IMR-90 (cell line): ENCODE data around the gene MTIF2. TPM values are rescaled to one million over a fixed set of nuclear protein-coding genes. Genes with fewer than 3 reads are reported as not detected.
"Not testable (repeated sequence)": the region's sequence is repeated elsewhere in the genome, so short reads cannot be mapped to it uniquely, and the experiment has no call there.

Experiments used
- ATAC-seq: fragments of 200-7000 bp; cut with Tn5 transposase; 2 replicates; pipeline ENCODE4 v1.9.1; 2020; ENCODE audit warnings: low read depth, mild to moderate bottlenecking, moderate library complexity
- BruUV-seq: library from RNA; stranded (reverse); fragments of 400-500 nt; replicated peaks from 2 replicates; lab custom pipeline; 2021; lab: Mats Ljungman, UMichigan
- CTCF ChIA-PET: fragments of 300-600 bp; formaldehyde crosslinking; extraction: SDS; loops from one replicate; lab custom pipeline; 2021; ENCODE audit warnings: antibody characterized with exemption; lab: Yijun Ruan, JAX
- POLR2A ChIA-PET: fragments of 300-600 bp; sonication (Branson Sonifier 250); formaldehyde crosslinking; loops from one replicate; lab custom pipeline; 2022; ENCODE audit warnings: antibody characterized with exemption; ENCODE audit not compliant: unreplicated experiment; lab: Charles Lee
- DNase-seq: peaks from one replicate; pipeline ENCODE4 v3.0.0; 2013
- H2AFZ ChIP-seq: replicated peaks from 2 replicates; pipeline ENCODE3; 2013; ENCODE audit warnings: low read length, mild to moderate bottlenecking; ENCODE audit not compliant: poor library complexity
- H2AK5ac ChIP-seq: 2 replicates; pipeline ENCODE4 v1.6.1; 2013; ENCODE audit warnings: low read depth, low read length, inconsistent platforms
- H2AK9ac ChIP-seq: replicated peaks from 2 replicates; pipeline ENCODE3; 2013; ENCODE audit warnings: mild to moderate bottlenecking, low read depth, low read length, moderate library complexity; ENCODE audit not compliant: poor library complexity
- H2BK120ac ChIP-seq: 2 replicates; pipeline ENCODE4 v1.6.1; 2013; ENCODE audit warnings: low read depth, low read length, inconsistent platforms
- H2BK15ac ChIP-seq: 3 replicates; pipeline ENCODE4 v1.6.1; 2013; ENCODE audit warnings: low read depth, low read length, inconsistent platforms
- H2BK20ac ChIP-seq: 2 replicates; pipeline ENCODE4 v1.6.1; 2013; ENCODE audit warnings: low read depth, mild to moderate bottlenecking, inconsistent platforms, low read length, moderate library complexity
- H2BK5ac ChIP-seq: 2 replicates; pipeline ENCODE4 v1.6.1; 2013; ENCODE audit warnings: mild to moderate bottlenecking, low read depth, low read length, inconsistent platforms; ENCODE audit not compliant: poor library complexity, severe bottlenecking
- H3K14ac ChIP-seq: replicated peaks from 2 replicates; pipeline ENCODE4 v1.6.1; 2013; ENCODE audit warnings: low read depth, low read length, inconsistent platforms
- H3K18ac ChIP-seq: 2 replicates; pipeline ENCODE4 v1.6.1; 2013; ENCODE audit warnings: low read depth, low read length, control low read depth
- H3K23ac ChIP-seq: 2 replicates; pipeline ENCODE4 v1.6.1; 2013; ENCODE audit warnings: low read depth, low read length, inconsistent platforms
- H3K27ac ChIP-seq: 2 replicates; pipeline ENCODE4 v1.5.1; 2013; ENCODE audit warnings: mild to moderate bottlenecking, control low read depth, low read length; ENCODE audit not compliant: insufficient read depth
- H3K27me3 ChIP-seq: 2 replicates; pipeline ENCODE4 v1.6.1; 2013; ENCODE audit warnings: low read length; ENCODE audit not compliant: control insufficient read depth, insufficient read depth
- H3K36me3 ChIP-seq: 2 replicates; pipeline ENCODE4 v1.6.1; 2013; ENCODE audit warnings: low read length, mixed read lengths; ENCODE audit not compliant: control insufficient read depth, insufficient read depth
- H3K4ac ChIP-seq: 2 replicates; pipeline ENCODE4 v1.6.1; 2013; ENCODE audit warnings: low read depth, low read length, inconsistent platforms
- H3K4me1 ChIP-seq: 2 replicates; pipeline ENCODE4 v1.6.1; 2013; ENCODE audit warnings: low read length, mixed read lengths; ENCODE audit not compliant: control insufficient read depth, insufficient read depth
- H3K4me2 ChIP-seq: 2 replicates; pipeline ENCODE4 v1.6.1; 2013; ENCODE audit warnings: low read depth, mild to moderate bottlenecking, control low read depth, low read length, moderate library complexity
- H3K4me3 ChIP-seq: 2 replicates; pipeline ENCODE4 v1.5.1; 2013; ENCODE audit warnings: low read depth, mild to moderate bottlenecking, control low read depth, low read length, moderate library complexity; ENCODE audit not compliant: insufficient read depth
- H3K56ac ChIP-seq: 2 replicates; pipeline ENCODE4 v1.6.1; 2013; ENCODE audit warnings: low read length, inconsistent platforms; ENCODE audit not compliant: insufficient read depth; ENCODE audit errors: extremely low read depth
- H3K79me1 ChIP-seq, 2 experiments: 2 replicates each; pipeline ENCODE4 v1.6.1; 2013; ENCODE audit warnings: low read length in 2 of 2, inconsistent platforms in 1 of 2, low read depth in 1 of 2
- H3K9ac ChIP-seq: 2 replicates; pipeline ENCODE4 v1.6.1; 2013; ENCODE audit warnings: low read depth, low read length, control low read depth
- H3K9me1 ChIP-seq: 2 replicates; pipeline ENCODE4 v1.6.1; 2013; ENCODE audit warnings: low read length, inconsistent platforms; ENCODE audit not compliant: insufficient read depth
- H3K9me3 ChIP-seq: 2 replicates; pipeline ENCODE4 v1.6.1; 2013; ENCODE audit warnings: low read length; ENCODE audit not compliant: control insufficient read depth, insufficient read depth
- H4K20me1 ChIP-seq: 2 replicates; pipeline ENCODE4 v1.6.1; 2013; ENCODE audit warnings: low read length, inconsistent platforms; ENCODE audit not compliant: insufficient read depth
- H4K5ac ChIP-seq: 2 replicates; pipeline ENCODE4 v1.6.1; 2013; ENCODE audit warnings: mild to moderate bottlenecking, low read depth, low read length, control low read depth
- H4K8ac ChIP-seq, 2 experiments: 2 replicates each; pipeline ENCODE4 v1.6.1; 2013; ENCODE audit warnings: low read depth in 2 of 2, low read length in 2 of 2, control low read depth in 1 of 2, inconsistent platforms in 1 of 2
- H4K91ac ChIP-seq: 2 replicates; pipeline ENCODE4 v1.6.1; 2013; ENCODE audit warnings: low read depth, low read length, inconsistent platforms; ENCODE audit not compliant: insufficient read depth
- POLR2A ChIP-seq: IDR thresholded peaks from 2 replicates; pipeline ENCODE4 v1.6.1; 2012; ENCODE audit warnings: mild to moderate bottlenecking, low read depth, low read length
- WGBS, 2 experiments: methylation state at CpG; one replicate each; pipeline versions ENCODE4 v1.1.5 to v1.1.7; 2013; ENCODE audit warnings: missing lambda C conversion rate in 2 of 2; ENCODE audit not compliant: insufficient read length in 1 of 2; ENCODE audit errors: extremely low coverage in 2 of 2; 5-methylcytosine and 5-hydroxymethylcytosine counted together
- dilution Hi-C: fragments of 300-500 bp; cut with HindIII; formaldehyde crosslinking; loops from one replicate; pipeline ENCODE4 v1.14.3; 2018; ENCODE audit warnings: low sequenced_read_pairs; ENCODE audit not compliant: unreplicated experiment
- in situ Hi-C: fragments of 300-500 bp; cut with MboI; formaldehyde crosslinking; loops from 3 replicates; pipeline ENCODE4 v1.14.3; 2019; ENCODE audit warnings: low sequenced_read_pairs, inconsistent platforms, mixed read lengths
- intact Hi-C: fragments of 100-400 bp; cut with micrococcal nuclease; formaldehyde crosslinking; loops from 2 replicates; pipeline ENCODE4 v1.10.0; 2022
- polyA plus RNA-seq, 3 experiments: library from polyadenylated mRNA; depleted of rRNA; stranded (reverse); fragments of >200 nt; gene quantifications; 2 replicates each; pipeline ENCODE4 v1.2.3, GENCODE V29; 2012; ENCODE audit warnings: low replicate concordance in 1 of 3
- total RNA-seq: library from RNA; depleted of rRNA; stranded (reverse); fragments of >200 nt; gene quantifications from 2 replicates; pipeline ENCODE4 v1.2.3, GENCODE V29; 2012
- TF ChIP-seq, protein P1 (sequence below): conservative IDR thresholded peaks from 2 replicates; pipeline ENCODE4 v1.5.1; 2012; ENCODE audit warnings: mild to moderate bottlenecking, low read depth, low read length, improper control_type of control experiment

The MTIF2 gene
- total and polyA plus RNA-seq, 2 of the 4 experiments (the other 2 are of a cell fraction) = 10.8 to 22.6 TPM

DNA sequence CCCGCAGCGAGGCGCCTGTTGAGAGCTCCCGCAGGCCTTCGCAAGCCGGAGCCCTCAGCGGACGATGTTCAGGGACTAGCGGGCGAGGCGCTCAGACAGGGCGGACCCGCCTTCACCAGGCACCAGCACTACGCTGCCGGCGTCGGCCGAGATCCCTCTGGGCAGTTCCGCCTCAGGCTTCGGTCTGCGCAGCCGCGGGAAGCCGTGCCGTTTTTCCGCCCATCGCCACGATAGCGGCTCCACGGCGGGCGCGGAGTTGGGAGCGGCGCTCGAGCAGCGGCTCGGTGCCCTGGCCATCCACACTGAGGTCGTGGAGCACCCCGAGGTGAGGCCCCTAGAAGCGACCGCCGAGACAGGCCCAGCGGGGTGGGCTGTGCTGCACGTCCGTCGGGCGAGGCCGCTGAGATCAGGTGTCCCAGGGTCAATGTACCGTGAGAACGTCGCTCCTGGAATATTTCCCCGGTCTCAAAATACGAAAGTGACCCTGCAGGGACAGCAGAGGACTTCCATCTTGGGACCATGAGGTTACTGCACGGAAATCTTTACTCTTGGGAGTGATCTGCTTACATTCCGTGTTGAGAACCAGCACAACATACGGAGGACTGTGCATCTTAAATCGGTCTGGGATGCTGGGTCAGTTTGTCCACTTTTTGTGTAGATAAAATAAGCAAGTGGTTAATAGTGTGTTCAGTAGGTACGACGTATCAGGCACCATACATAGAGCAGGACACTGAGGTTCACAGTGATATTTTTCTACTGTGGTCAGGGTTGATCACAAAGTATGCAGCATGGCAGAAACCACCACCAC is 13.3 kb upstream of the MTIF2 start:
- Histone ChIP-seq H2AFZ (peak overlapping the region; percentile 91), H3K27ac (peak overlapping the region; percentile 70), H2BK20ac (no peak overlapping the region; the same call in 1 of the 2 replicates), H4K20me1 (no peaks in the 10 kb centered on the region), H3K27me3 (no peaks in the 10 kb centered on the region), H3K4me2 (peak overlapping the region; percentile 97), H3K9me3 (no peaks in the 10 kb centered on the region), H3K9ac (peak overlapping the region; percentile 85), H2AK9ac (peak overlapping the region; percentile 45), H3K4me3 (peak overlapping the region; percentile 70), H3K79me1 (peaks cover 11% of the 10 kb centered on the region in 2 experiments; a peak in 3 of 4 replicates), H2BK120ac (peak overlapping the region; percentile 56; the same call in 1 of the 2 replicates), H3K4me1 (0 out of 2 replicates have a peak, but pooled peaks cover 4% of the 10 kb centered on the region), H3K56ac (peak overlapping the region; percentile 54), H2AK5ac (peak overlapping the region; percentile 89; the same call in 1 of the 2 replicates), H3K18ac (peak overlapping the region; percentile 65), H3K9me1 (0 out of 2 replicates have a peak, but pooled peaks cover 5% of the 10 kb centered on the region), H2BK15ac (peak overlapping the region; percentile 3; the same call in 1 of the 3 replicates), H2BK5ac (peak overlapping the region; percentile 61), H4K8ac (peak overlapping the region; percentile 81 to 82), H3K23ac (peak overlapping the region; percentile 72; the same call in 1 of the 2 replicates), H3K14ac (peak overlapping the region; percentile 74), H4K5ac (peak overlapping the region; percentile 92), H4K91ac (peak overlapping the region; percentile 78), H3K36me3 (no peaks in the 10 kb centered on the region), H3K4ac (peak overlapping the region; percentile 73)
- in situ Hi-C loops (no loop called here), intact Hi-C loops (loop anchor here (5.0 to 10.0 kb wide), 2 partner anchors 222 to 1320 kb away; no protein-coding TSS in a partner anchor), dilution Hi-C loops (no loop called here)
- WGBS, 2 experiments = 5% methylated on average over 30 of the region's 60 CpGs; no CpG with 5 or more reads in 1 of the 2 experiments
- POLR2A ChIA-PET = no interaction called here
- ATAC-seq (peak; percentile 99), DNase-seq (peak; percentile 80)
- no TSS peak for BruUV-seq
- CTCF ChIA-PET = no interaction called here
- TF ChIP-seq, protein P1, sequence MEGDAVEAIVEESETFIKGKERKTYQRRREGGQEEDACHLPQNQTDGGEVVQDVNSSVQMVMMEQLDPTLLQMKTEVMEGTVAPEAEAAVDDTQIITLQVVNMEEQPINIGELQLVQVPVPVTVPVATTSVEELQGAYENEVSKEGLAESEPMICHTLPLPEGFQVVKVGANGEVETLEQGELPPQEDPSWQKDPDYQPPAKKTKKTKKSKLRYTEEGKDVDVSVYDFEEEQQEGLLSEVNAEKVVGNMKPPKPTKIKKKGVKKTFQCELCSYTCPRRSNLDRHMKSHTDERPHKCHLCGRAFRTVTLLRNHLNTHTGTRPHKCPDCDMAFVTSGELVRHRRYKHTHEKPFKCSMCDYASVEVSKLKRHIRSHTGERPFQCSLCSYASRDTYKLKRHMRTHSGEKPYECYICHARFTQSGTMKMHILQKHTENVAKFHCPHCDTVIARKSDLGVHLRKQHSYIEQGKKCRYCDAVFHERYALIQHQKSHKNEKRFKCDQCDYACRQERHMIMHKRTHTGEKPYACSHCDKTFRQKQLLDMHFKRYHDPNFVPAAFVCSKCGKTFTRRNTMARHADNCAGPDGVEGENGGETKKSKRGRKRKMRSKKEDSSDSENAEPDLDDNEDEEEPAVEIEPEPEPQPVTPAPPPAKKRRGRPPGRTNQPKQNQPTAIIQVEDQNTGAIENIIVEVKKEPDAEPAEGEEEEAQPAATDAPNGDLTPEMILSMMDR = no peak
- peak; percentile 24; the same call in 1 of the 2 replicates for TF ChIP-seq POLR2A

DNA sequence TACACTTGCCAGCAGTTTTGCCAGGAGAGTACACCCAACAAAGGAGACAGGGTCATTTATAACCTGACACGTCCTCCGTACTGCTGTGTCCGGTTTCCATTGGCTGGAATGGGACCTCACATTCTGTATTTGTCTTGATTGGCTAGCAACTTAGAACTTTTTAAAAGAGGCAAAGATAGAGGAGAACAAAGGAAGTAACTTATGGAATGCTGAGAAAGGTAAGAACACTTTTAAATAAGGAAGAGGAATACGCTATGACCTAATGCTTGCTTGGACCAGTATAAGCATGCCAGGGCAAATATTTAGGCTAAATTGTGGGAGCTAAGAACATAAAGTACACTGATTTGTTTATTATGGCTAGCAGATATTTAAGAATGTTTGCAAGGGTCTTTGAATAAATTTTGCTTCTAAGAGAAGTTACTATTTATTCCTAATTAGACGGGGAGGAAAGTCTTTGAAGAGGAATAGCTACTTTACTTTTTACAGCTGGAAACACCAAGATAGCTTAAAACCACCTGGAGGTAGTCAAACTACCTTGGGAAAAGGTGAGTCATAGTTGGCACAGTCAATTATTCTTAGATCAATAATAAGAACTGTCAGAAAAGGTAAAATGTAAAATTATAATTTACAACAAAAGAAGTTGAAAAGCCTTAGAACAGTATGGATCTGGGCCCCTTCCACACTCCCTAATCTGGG is 12.0 kb upstream of the MTIF2 start:
- H3K27ac ChIP-seq, in situ Hi-C loops, H3K27me3 ChIP-seq, H3K9me1 ChIP-seq, H3K36me3 ChIP-seq, H2BK15ac ChIP-seq, H3K4me3 ChIP-seq, H4K5ac ChIP-seq, H3K56ac ChIP-seq, H3K18ac ChIP-seq, H3K9me3 ChIP-seq, H2AFZ ChIP-seq, H3K9ac ChIP-seq, H3K4me2 ChIP-seq, ATAC-seq, DNase-seq, H4K91ac ChIP-seq, BruUV-seq, H3K14ac ChIP-seq, H2BK5ac ChIP-seq, H3K4ac ChIP-seq, H4K20me1 ChIP-seq, POLR2A ChIA-PET, H2AK9ac ChIP-seq, dilution Hi-C loops, H2BK120ac ChIP-seq, H2BK20ac ChIP-seq, H3K23ac ChIP-seq, H2AK5ac ChIP-seq, H3K4me1 ChIP-seq: not testable (repeated sequence)
- Histone ChIP-seq H4K8ac (peak overlapping the region in 1 of 2 experiments; percentile 81; a peak in 2 of 4 replicates), H3K79me1 (peaks cover 11% of the 10 kb centered on the region in 2 experiments; a peak in 3 of 4 replicates)
- intact Hi-C loops = loop anchor here (5.0 to 10.0 kb wide), 2 partner anchors 224 to 1319 kb away; no protein-coding TSS in a partner anchor
- CTCF ChIA-PET = interaction anchor here (0.8 kb wide), 1 partner anchor 8 kb away, joined by 3 read pairs; no protein-coding TSS in a partner anchor
- WGBS, 2 experiments = 88% methylated on average over 3 of the region's 5 CpGs; no CpG with 5 or more reads in 1 of the 2 experiments
